NCI-H1694 (cell line): ENCODE data around the gene DOK5.

ENCODE experiments used
- DNase-seq: peaks from one replicate; lab custom pipeline; 2025; lab: John Stamatoyannopoulos, UW

DOK5 gene

DNA sequence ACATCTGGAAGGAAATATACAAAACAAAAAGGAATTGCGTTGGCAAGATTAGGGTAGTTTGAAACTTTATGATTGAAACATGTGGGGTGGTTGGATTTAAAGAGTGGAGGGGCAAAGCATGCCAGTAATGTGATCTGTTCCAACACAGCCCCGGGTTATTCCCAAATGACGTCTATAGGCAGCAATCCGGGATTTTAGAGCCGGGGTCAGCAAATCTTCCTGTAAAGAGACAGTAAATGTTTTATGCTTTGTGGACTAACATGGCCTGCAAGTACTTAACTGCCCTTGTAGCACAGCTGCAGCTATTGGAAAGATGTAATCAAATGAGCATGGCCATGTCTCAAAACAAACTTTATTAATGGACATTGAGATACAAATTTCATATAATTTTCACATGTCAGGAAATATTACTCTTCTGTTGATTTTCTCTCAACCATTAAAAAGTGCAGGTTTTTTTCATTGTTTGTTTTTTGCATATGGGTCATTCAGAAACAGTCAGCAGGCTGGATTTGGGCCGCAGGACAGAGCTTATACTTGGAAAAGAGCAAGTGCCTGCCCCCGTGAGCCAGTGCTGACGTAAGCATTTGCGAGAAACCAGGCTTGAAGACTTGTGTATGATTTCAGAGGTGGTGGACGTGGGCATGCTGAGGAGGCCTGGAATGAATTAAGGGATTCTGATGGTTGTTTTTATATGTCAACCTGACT is 136.5 kb downstream of the DOK5 start:
- no peak for DNase-seq

GRCh38 chr20:54618412-54618811 is 143.0 kb downstream of the DOK5 start:
- no peak for DNase-seq

DNA sequence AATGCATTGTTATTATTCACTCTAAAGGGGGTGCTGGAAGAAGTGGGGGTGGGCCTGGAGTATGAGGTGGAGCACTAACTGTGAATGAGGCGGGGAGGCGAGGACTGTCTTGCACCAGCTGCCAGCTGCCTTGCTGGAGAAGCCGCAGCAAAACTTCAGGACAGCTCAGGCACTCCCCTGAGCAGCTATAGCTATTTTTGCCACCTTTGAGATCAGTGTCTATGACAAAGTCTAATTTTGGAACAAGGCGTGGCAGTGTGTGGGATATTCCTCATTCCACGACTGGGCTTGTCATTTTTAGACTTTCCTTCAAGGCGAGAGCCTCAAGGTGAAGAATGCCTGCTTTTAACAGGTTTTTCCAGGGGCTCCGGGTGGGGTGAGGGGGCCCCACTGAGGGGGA is 143.8 kb downstream of the DOK5 start:
- DNase-seq: no peak

- DNase-seq: no peak
Observed at GRCh38 chr20:54619682-54620081, 144.3 kb downstream of the DOK5 start.

GRCh38 chr20:54620611-54621010 is 145.2 kb downstream of the DOK5 start:
- no peak for DNase-seq

- DNase-seq: peak; percentile 47
Observed at GRCh38 chr20:54622333-54623295, 147.2 kb downstream of the DOK5 start.

GRCh38 chr20:54623991-54624569 is 148.7 kb downstream of the DOK5 start:
- DNase-seq: no peak

GRCh38 chr20:54624706-54625390 is 149.5 kb downstream of the DOK5 start:
- DNase-seq: peak; percentile 78

- no peak for DNase-seq
Observed at GRCh38 chr20:54625497-54625896, 150.1 kb downstream of the DOK5 start.

DNA sequence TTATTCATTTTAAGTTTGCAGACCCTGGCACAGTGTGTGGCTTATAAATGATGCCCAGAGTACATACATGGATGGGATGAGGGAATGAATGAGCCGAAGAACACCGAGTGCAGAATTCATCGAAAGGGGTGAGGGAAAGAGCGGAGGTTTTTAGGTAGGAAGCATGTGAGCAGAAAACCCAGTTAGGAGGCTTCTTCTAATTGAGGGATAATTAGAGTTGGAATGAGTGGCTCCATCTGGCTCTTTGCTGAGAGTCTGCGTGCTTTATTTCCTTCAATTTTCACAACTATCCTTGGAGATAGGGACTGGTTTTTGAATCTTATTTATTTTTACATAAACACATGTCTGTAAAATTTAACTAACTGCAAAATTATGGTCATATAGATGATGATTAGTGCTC is 150.7 kb downstream of the DOK5 start:
- peak; percentile 67 for DNase-seq

GRCh38 chr20:54629632-54630031 is 154.2 kb downstream of the DOK5 start:
- DNase-seq: no peak

GRCh38 chr20:54630582-54630981 is 155.2 kb downstream of the DOK5 start:
- DNase-seq: no peak

DNA sequence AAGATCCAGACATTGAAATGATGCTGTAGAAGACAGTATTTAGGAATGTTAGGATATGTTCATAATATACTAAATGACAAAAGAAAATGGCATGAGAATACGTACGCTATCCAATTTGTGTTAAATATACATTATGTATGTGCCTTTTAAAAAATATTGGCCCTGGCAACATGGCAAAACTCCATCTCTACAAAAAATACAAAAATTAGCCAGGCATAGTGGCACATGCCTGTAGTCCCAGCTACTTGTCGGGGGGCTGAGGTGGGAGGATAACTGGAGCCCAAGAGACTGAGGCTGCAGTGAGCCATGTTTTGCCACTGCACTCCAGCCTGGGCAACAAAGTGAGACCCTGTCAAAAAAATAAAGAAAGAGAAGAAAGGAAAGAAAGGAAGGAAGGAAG is 155.7 kb downstream of the DOK5 start:
- no peak for DNase-seq

GRCh38 chr20:54633374-54634355 is 158.3 kb downstream of the DOK5 start:
- no peak for DNase-seq

- DNase-seq: no peak
Observed at GRCh38 chr20:54636575-54636974, 161.2 kb downstream of the DOK5 start.

- DNase-seq: no peak
Observed at GRCh38 chr20:54639941-54640340, 164.5 kb downstream of the DOK5 start.

- no peak for DNase-seq
Observed at GRCh38 chr20:54640800-54641199, 165.4 kb downstream of the DOK5 start.

GRCh38 chr20:54642864-54643667 is 167.7 kb downstream of the DOK5 start:
- DNase-seq: no peak

DNA sequence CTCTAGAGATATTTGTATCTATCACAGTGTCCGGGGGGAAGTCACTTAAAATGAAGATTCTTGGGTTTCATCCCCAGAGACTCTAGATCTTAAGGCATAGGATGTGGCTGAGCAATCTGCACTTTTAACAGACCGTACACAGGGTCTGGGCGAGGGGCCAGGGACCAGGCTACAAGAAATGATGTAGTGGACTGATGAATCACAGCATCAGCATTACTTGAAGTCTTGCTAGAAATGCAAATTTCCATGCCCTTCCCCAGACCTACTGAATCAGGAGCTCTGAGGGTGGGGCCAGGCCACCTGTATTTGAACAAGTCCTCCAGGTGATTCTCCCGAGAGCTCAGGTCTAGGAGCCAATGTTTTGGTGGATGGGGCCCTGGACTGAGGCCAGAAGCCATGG is 168.4 kb downstream of the DOK5 start:
- DNase-seq: no peak
